SK-N-SH treated with all-trans-retinoic acid at 6 μM for 48 hours (cell line): ENCODE results near the gene AMOTL1.

ENCODE experiments used
- ATAC-seq: fragments of 200-7000 bp; cut with Tn5 transposase; 3 replicates; pipeline ENCODE4 v1.9.1; 2020; ENCODE audit warnings: mild to moderate bottlenecking, moderate library complexity
- ARNTL ChIP-seq: fragments of 450-650 bp; formaldehyde crosslinking; IDR thresholded peaks from 2 replicates; pipeline ENCODE4 v1.5.0; 2020; ENCODE audit warnings: low read depth, mild to moderate bottlenecking, moderate library complexity, borderline replicate concordance
- BACH2 ChIP-seq: fragments of 250-450 bp; sonication (Bioruptor Pico); IDR thresholded peaks from 2 replicates; pipeline ENCODE4 v1.9.0; 2021; ENCODE audit warnings: mild to moderate bottlenecking, borderline replicate concordance
- CSDC2 ChIP-seq: fragments of 250-450 bp; sonication (Bioruptor Pico); IDR thresholded peaks from 2 replicates; pipeline ENCODE4 v1.5.0; 2020; ENCODE audit warnings: mild to moderate bottlenecking, moderate library complexity
- ESRRG ChIP-seq: fragments of 250-450 bp; sonication (Bioruptor Pico); IDR thresholded peaks from 2 replicates; pipeline ENCODE4 v1.6.1; 2021; ENCODE audit warnings: mild to moderate bottlenecking
- GLIS3 ChIP-seq: fragments of 250-450 bp; sonication (Bioruptor Pico); IDR thresholded peaks from 2 replicates; pipeline ENCODE4 v1.5.0; 2020; ENCODE audit warnings: mild to moderate bottlenecking, moderate library complexity
- ISL1 ChIP-seq: fragments of 250-450 bp; sonication (Bioruptor Pico); IDR thresholded peaks from 2 replicates; pipeline ENCODE4 v2.1.2; 2022; ENCODE audit warnings: mild to moderate bottlenecking, moderate library complexity
- OSR1 ChIP-seq: fragments of 250-450 bp; sonication (Bioruptor Pico); IDR thresholded peaks from 2 replicates; pipeline ENCODE4 v1.8.0; 2022; ENCODE audit warnings: moderate library complexity, mild to moderate bottlenecking, inconsistent platforms
- PPARA ChIP-seq: fragments of 250-450 bp; sonication (Bioruptor Pico); IDR thresholded peaks from 2 replicates; pipeline ENCODE4 v1.5.0; 2020; ENCODE audit warnings: mild to moderate bottlenecking, borderline replicate concordance
- SNAI2 ChIP-seq: fragments of 250-450 bp; sonication (Bioruptor Pico); IDR thresholded peaks from 2 replicates; pipeline ENCODE4 v1.5.0; 2020; ENCODE audit warnings: mild to moderate bottlenecking, moderate library complexity
- TCF4 ChIP-seq: fragments of 250-450 bp; sonication (Bioruptor Pico); IDR thresholded peaks from 2 replicates; pipeline ENCODE4 v1.8.0; 2021; ENCODE audit warnings: mild to moderate bottlenecking, moderate library complexity, borderline replicate concordance
- TOX ChIP-seq: fragments of 250-450 bp; sonication (Bioruptor Pico); IDR thresholded peaks from 2 replicates; pipeline ENCODE4 v1.8.0; 2021; ENCODE audit warnings: mild to moderate bottlenecking, moderate library complexity, borderline replicate concordance
- ZC3H10 ChIP-seq: fragments of 250-450 bp; sonication (Bioruptor Pico); IDR thresholded peaks from 2 replicates; pipeline ENCODE4 v1.5.1; 2021; ENCODE audit warnings: mild to moderate bottlenecking, moderate library complexity
- ZFP3 ChIP-seq: fragments of 250-450 bp; sonication (Bioruptor Pico); IDR thresholded peaks from 2 replicates; pipeline ENCODE4 v1.5.0; 2020; ENCODE audit warnings: mild to moderate bottlenecking, moderate library complexity
- ZFP30 ChIP-seq: fragments of 450-650 bp; formaldehyde crosslinking; IDR thresholded peaks from 2 replicates; pipeline ENCODE4 v1.5.0; 2022; ENCODE audit warnings: mild to moderate bottlenecking, moderate library complexity
- ZNF565 ChIP-seq: fragments of 450-650 bp; formaldehyde crosslinking; conservative IDR thresholded peaks from 2 replicates; pipeline ENCODE4 v1.5.0; 2020; ENCODE audit warnings: low read depth, mild to moderate bottlenecking, moderate library complexity
- ZNF8 ChIP-seq: fragments of 450-650 bp; formaldehyde crosslinking; IDR thresholded peaks from 2 replicates; pipeline ENCODE4 v1.5.0; 2020; ENCODE audit warnings: mild to moderate bottlenecking, moderate library complexity
- TF ChIP-seq, protein P1 (sequence below): fragments of 250-450 bp; sonication (Bioruptor Pico); IDR thresholded peaks from 2 replicates; pipeline ENCODE4 v1.5.0; 2020; ENCODE audit warnings: mild to moderate bottlenecking, moderate library complexity
- TF ChIP-seq, protein P2 (sequence below): fragments of 250-450 bp; sonication (Bioruptor Pico); IDR thresholded peaks from 2 replicates; pipeline ENCODE4 v1.8.0; 2020; ENCODE audit warnings: mild to moderate bottlenecking, moderate library complexity, borderline replicate concordance
- TF ChIP-seq, protein P3 (sequence below): fragments of 250-450 bp; sonication (Bioruptor Pico); IDR thresholded peaks from 2 replicates; pipeline ENCODE4 v1.8.0; 2021; ENCODE audit warnings: low read depth, mild to moderate bottlenecking, moderate library complexity, borderline replicate concordance
- TF ChIP-seq, protein P4 (sequence below): fragments of 250-450 bp; sonication (Bioruptor Pico); IDR thresholded peaks from 2 replicates; pipeline ENCODE4 v1.5.1; 2020; ENCODE audit warnings: low read depth, mild to moderate bottlenecking, moderate library complexity
- TF ChIP-seq, protein P5 (sequence below): fragments of 250-450 bp; sonication (Bioruptor Pico); IDR thresholded peaks from 2 replicates; pipeline ENCODE4 v1.5.1; 2021; ENCODE audit warnings: mild to moderate bottlenecking, moderate library complexity

The AMOTL1 gene

DNA sequence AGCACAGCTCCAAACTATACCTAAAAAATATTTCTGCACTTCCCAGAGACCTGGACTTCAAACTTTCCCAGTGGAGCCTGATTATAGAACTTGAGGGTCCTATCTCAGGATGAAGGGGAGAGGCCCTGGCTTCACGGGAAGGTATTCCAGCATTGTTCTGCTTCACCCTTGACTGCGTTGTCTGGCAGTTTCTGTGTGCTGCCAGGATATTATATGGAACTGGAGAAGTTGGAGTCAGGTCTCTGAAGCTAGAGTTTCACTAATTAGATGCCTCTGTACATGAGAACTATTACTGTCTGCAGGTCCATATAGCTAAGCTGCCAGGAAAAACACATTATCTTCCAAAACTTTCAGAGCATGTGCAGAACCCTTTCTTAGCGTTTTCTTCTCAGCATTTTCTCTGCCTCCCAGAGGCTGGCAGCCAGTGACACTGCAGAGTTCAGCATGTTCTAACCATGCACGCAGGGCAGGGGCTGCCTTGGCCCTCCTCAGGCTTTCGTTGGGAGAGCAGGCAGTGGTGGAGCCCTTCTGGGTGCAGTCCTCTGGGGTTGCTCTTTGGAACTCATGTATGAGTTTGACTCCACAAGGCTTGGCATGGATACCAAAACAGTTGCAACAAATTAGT is 105.9 kb downstream of the AMOTL1 start:
- ATAC-seq = no peak
- no peak for TF ChIP-seq ZNF565 (CRISPR knock-in tag)
- TF ChIP-seq TCF4 (CRISPR knock-in tag) = no peak
- no peak for TF ChIP-seq ISL1 (CRISPR knock-in tag)
- TF ChIP-seq PPARA (CRISPR knock-in tag) = no peak
- TF ChIP-seq ZNF8 (CRISPR knock-in tag) = no peak
- TF ChIP-seq CSDC2 (CRISPR knock-in tag) = no peak
- TF ChIP-seq ARNTL = no peak
- TF ChIP-seq TOX (CRISPR knock-in tag) = no peak
- no peak for TF ChIP-seq ZC3H10
- TF ChIP-seq, protein P1, sequence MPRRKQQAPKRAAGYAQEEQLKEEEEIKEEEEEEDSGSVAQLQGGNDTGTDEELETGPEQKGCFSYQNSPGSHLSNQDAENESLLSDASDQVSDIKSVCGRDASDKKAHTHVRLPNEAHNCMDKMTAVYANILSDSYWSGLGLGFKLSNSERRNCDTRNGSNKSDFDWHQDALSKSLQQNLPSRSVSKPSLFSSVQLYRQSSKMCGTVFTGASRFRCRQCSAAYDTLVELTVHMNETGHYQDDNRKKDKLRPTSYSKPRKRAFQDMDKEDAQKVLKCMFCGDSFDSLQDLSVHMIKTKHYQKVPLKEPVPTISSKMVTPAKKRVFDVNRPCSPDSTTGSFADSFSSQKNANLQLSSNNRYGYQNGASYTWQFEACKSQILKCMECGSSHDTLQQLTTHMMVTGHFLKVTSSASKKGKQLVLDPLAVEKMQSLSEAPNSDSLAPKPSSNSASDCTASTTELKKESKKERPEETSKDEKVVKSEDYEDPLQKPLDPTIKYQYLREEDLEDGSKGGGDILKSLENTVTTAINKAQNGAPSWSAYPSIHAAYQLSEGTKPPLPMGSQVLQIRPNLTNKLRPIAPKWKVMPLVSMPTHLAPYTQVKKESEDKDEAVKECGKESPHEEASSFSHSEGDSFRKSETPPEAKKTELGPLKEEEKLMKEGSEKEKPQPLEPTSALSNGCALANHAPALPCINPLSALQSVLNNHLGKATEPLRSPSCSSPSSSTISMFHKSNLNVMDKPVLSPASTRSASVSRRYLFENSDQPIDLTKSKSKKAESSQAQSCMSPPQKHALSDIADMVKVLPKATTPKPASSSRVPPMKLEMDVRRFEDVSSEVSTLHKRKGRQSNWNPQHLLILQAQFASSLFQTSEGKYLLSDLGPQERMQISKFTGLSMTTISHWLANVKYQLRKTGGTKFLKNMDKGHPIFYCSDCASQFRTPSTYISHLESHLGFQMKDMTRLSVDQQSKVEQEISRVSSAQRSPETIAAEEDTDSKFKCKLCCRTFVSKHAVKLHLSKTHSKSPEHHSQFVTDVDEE (CRISPR knock-in tag) = no peak
- TF ChIP-seq BACH2 (CRISPR knock-in tag) = no peak
- TF ChIP-seq OSR1 (CRISPR knock-in tag) = no peak
- no peak for TF ChIP-seq ZFP30
- no peak for TF ChIP-seq ZFP3
- TF ChIP-seq, protein P2, sequence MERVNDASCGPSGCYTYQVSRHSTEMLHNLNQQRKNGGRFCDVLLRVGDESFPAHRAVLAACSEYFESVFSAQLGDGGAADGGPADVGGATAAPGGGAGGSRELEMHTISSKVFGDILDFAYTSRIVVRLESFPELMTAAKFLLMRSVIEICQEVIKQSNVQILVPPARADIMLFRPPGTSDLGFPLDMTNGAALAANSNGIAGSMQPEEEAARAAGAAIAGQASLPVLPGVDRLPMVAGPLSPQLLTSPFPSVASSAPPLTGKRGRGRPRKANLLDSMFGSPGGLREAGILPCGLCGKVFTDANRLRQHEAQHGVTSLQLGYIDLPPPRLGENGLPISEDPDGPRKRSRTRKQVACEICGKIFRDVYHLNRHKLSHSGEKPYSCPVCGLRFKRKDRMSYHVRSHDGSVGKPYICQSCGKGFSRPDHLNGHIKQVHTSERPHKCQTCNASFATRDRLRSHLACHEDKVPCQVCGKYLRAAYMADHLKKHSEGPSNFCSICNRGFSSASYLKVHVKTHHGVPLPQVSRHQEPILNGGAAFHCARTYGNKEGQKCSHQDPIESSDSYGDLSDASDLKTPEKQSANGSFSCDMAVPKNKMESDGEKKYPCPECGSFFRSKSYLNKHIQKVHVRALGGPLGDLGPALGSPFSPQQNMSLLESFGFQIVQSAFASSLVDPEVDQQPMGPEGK = no peak
- TF ChIP-seq, protein P3, sequence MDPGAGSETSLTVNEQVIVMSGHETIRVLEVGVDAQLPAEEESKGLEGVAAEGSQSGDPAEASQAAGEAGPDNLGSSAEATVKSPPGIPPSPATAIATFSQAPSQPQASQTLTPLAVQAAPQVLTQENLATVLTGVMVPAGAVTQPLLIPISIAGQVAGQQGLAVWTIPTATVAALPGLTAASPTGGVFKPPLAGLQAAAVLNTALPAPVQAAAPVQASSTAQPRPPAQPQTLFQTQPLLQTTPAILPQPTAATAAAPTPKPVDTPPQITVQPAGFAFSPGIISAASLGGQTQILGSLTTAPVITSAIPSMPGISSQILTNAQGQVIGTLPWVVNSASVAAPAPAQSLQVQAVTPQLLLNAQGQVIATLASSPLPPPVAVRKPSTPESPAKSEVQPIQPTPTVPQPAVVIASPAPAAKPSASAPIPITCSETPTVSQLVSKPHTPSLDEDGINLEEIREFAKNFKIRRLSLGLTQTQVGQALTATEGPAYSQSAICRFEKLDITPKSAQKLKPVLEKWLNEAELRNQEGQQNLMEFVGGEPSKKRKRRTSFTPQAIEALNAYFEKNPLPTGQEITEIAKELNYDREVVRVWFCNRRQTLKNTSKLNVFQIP = no peak
- TF ChIP-seq, protein P4, sequence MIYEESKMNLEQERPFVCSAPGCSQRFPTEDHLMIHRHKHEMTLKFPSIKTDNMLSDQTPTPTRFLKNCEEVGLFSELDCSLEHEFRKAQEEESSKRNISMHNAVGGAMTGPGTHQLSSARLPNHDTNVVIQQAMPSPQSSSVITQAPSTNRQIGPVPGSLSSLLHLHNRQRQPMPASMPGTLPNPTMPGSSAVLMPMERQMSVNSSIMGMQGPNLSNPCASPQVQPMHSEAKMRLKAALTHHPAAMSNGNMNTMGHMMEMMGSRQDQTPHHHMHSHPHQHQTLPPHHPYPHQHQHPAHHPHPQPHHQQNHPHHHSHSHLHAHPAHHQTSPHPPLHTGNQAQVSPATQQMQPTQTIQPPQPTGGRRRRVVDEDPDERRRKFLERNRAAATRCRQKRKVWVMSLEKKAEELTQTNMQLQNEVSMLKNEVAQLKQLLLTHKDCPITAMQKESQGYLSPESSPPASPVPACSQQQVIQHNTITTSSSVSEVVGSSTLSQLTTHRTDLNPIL (CRISPR knock-in tag) = no peak
- TF ChIP-seq ESRRG (CRISPR knock-in tag) = no peak
- no peak for TF ChIP-seq GLIS3
- TF ChIP-seq, protein P5, sequence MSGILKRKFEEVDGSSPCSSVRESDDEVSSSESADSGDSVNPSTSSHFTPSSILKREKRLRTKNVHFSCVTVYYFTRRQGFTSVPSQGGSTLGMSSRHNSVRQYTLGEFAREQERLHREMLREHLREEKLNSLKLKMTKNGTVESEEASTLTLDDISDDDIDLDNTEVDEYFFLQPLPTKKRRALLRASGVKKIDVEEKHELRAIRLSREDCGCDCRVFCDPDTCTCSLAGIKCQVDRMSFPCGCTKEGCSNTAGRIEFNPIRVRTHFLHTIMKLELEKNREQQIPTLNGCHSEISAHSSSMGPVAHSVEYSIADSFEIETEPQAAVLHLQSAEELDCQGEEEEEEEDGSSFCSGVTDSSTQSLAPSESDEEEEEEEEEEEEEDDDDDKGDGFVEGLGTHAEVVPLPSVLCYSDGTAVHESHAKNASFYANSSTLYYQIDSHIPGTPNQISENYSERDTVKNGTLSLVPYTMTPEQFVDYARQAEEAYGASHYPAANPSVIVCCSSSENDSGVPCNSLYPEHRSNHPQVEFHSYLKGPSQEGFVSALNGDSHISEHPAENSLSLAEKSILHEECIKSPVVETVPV (CRISPR knock-in tag) = no peak

DNA sequence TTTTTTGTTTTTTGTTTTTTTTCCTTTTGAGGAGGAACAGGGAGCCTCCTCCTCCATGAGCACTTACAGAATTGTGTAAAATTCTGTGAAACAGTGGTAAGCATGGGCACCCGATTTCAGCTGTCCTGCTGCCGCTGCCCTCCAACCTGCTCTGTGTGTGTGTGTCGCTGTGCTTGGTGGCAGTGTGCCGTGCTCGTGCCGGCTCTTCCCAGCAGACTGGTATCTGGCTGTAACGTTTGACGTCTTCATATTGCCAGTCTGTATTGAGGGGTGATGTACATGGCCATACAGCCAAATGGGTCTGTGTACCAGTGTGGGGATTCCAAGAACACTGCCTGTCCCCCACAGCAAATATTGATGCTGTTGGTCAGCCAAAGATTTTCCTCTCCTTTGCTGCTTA is 108.1 kb downstream of the AMOTL1 start:
- no peak for TF ChIP-seq SNAI2 (CRISPR knock-in tag)
- TF ChIP-seq GLIS3 = no peak
- TF ChIP-seq ZC3H10 = no peak
- no peak for TF ChIP-seq ISL1 (CRISPR knock-in tag)
- no peak for TF ChIP-seq ARNTL
- TF ChIP-seq, protein P5 (CRISPR knock-in tag) = no peak
- no peak for TF ChIP-seq ZFP30
- no peak for TF ChIP-seq TCF4 (CRISPR knock-in tag)
- TF ChIP-seq, protein P1 (CRISPR knock-in tag) = no peak
- TF ChIP-seq TOX (CRISPR knock-in tag) = no peak
- TF ChIP-seq CSDC2 (CRISPR knock-in tag) = no peak
- peak; percentile 21 for ATAC-seq
